K562 (cell line): Measurements from ENCODE around the gene XCL2. TPM values are rescaled to one million over a fixed set of nuclear protein-coding genes. Genes with fewer than 3 reads are reported as not detected.

Experiments
- ATAC-seq: fragments of 200-7000 bp; cut with Tn5 transposase; 3 replicates; pipeline ENCODE4 v1.9.1; 2020; ENCODE audit warnings: moderate library complexity
- BruUV-seq: library from RNA; stranded (reverse); fragments of 400-500 nt; replicated peaks from 2 replicates; lab custom pipeline; 2021; lab: Mats Ljungman, UMichigan
- CTCF ChIA-PET: fragments of 300-600 bp; formaldehyde crosslinking; extraction: SDS; loops from one replicate; lab custom pipeline; 2021; ENCODE audit warnings: low intra/inter-chr PET ratio; lab: Yijun Ruan, JAX
- POLR2A ChIA-PET: fragments of 300-600, 350-650 bp; sonication (Branson Sonifier 250); formaldehyde crosslinking; extraction: SDS; loops from one replicate; lab custom pipeline; 2021; ENCODE audit warnings: antibody characterized with exemption, inconsistent platforms; lab: Yijun Ruan, JAX
- DNase-seq, 4 experiments: peaks; one replicate each; pipeline versions ENCODE4 v3.0.0 to v3.0.0-alpha.2; 2011 to 2018; ENCODE audit warnings: low spot score in 3 of 4, mixed read lengths in 3 of 4; ENCODE audit errors: extremely low read depth in 1 of 4
- FAIRE-seq: peaks from 2 replicates; lab custom pipeline; 2011; peaks lifted over from hg19 to GRCh38; lab: Jason Lieb, UNC
- H2AFZ ChIP-seq: 2 replicates; pipeline ENCODE4 v1.6.0; 2011; ENCODE audit warnings: low read depth, low read length, control low read depth, inconsistent platforms
- H3K27ac ChIP-seq: fragments of 200-600 bp; 3 replicates; pipeline ENCODE4 v1.8.0; 2011; ENCODE audit warnings: low read depth, mild to moderate bottlenecking, control low read depth, inconsistent platforms, low read length, moderate library complexity, mixed read lengths; ENCODE audit errors: extremely low read depth
- H3K27me3 ChIP-seq, 2 experiments: fragments of 300-600 bp in 1 of 2; 2 replicates in 1 of 2; 3 replicates in 1 of 2; pipeline versions ENCODE4 v1.6.0 to v1.8.0; 2011; ENCODE audit warnings: inconsistent platforms in 2 of 2, low read length in 2 of 2, mild to moderate bottlenecking in 1 of 2, mixed read lengths in 1 of 2, moderate library complexity in 1 of 2; ENCODE audit not compliant: control insufficient read depth in 2 of 2, insufficient read depth in 2 of 2
- H3K36me3 ChIP-seq: fragments of 300-600 bp; 3 replicates; pipeline ENCODE4 v1.8.0; 2011; ENCODE audit warnings: mild to moderate bottlenecking, low read length, inconsistent platforms; ENCODE audit not compliant: control insufficient read depth, insufficient read depth
- H3K4me1 ChIP-seq, 2 experiments: fragments of 200-600 bp in 1 of 2; replicated peaks in 1 of 2; 2 replicates in 1 of 2; 3 replicates in 1 of 2; pipeline versions ENCODE4 v1.5.1 to v1.8.0; 2011; ENCODE audit warnings: inconsistent platforms in 2 of 2, low read length in 2 of 2, mild to moderate bottlenecking in 1 of 2, mixed read lengths in 1 of 2, moderate library complexity in 1 of 2; ENCODE audit not compliant: control insufficient read depth in 2 of 2, insufficient read depth in 2 of 2
- H3K4me2 ChIP-seq: 2 replicates; pipeline ENCODE4 v1.6.1; 2011; ENCODE audit warnings: low read length, control low read depth, inconsistent platforms, mixed read lengths; ENCODE audit not compliant: insufficient read depth
- H3K4me3 ChIP-seq: fragments of 200-600 bp; sonication (generic), shearing (Covaris generic); 2 replicates; pipeline ENCODE4 v1.5.1; 2016; ENCODE audit warnings: control low read depth, inconsistent platforms
- H3K79me2 ChIP-seq: fragments of 200-600 bp; 3 replicates; pipeline ENCODE4 v1.8.0; 2011; ENCODE audit warnings: low read length, inconsistent platforms; ENCODE audit not compliant: control insufficient read depth, insufficient read depth
- H3K9ac ChIP-seq, 2 experiments: 2 replicates each; pipeline versions ENCODE4 v1.6.0 to v1.6.1; 2011; ENCODE audit warnings: low read depth in 2 of 2, low read length in 2 of 2, control low read depth in 1 of 2, inconsistent platforms in 1 of 2, mild to moderate bottlenecking in 1 of 2, mixed read lengths in 1 of 2; ENCODE audit not compliant: insufficient read depth in 1 of 2
- H3K9me1 ChIP-seq: one replicate; pipeline ENCODE4 v1.6.0; 2011; ENCODE audit warnings: inconsistent platforms, mild to moderate bottlenecking, low read length, moderate library complexity; ENCODE audit not compliant: control insufficient read depth, insufficient read depth
- H3K9me3 ChIP-seq: replicated peaks from 2 replicates; pipeline ENCODE4 v1.5.1; 2011; ENCODE audit warnings: low read depth, low read length, inconsistent platforms; ENCODE audit not compliant: control insufficient read depth, insufficient read depth
- H4K20me1 ChIP-seq: replicated peaks from 2 replicates; pipeline ENCODE4 v1.6.1; 2011; ENCODE audit warnings: low read length, inconsistent platforms, mixed read lengths; ENCODE audit not compliant: control insufficient read depth, insufficient read depth
- CXXC5 ChIP-seq: fragments of 250-450 bp; sonication (Bioruptor Pico); IDR thresholded peaks from 2 replicates; pipeline ENCODE4 v1.8.0; 2022; ENCODE audit warnings: inconsistent platforms, mild to moderate bottlenecking, moderate library complexity
- MLLT1 ChIP-seq, 2 experiments: fragments of 450-650 bp; IDR thresholded peaks; 2 replicates each; pipeline ENCODE4 v1.6.1; 2016
- NFYB ChIP-seq: IDR thresholded peaks from 2 replicates; pipeline ENCODE4 v1.6.1; 2011; ENCODE audit warnings: mild to moderate bottlenecking, moderate library complexity; ENCODE audit not compliant: insufficient read length; ENCODE audit errors: extremely low read depth
- SNAPC5 ChIP-seq: fragments of 250-450 bp; sonication (Bioruptor Pico); IDR thresholded peaks from 2 replicates; pipeline ENCODE4 v1.8.0; 2021; ENCODE audit warnings: moderate library complexity, mild to moderate bottlenecking, inconsistent platforms
- WGBS: fragments of 100-300 bp; shearing (Covaris generic); methylation state at CpG from one replicate; pipeline ENCODE4 v1.1.6; 2016; ENCODE audit warnings: low coverage, mixed read lengths; ENCODE audit not compliant: insufficient coverage; ENCODE audit errors: missing lambda C conversion rate; 5-methylcytosine and 5-hydroxymethylcytosine counted together
- in situ Hi-C: fragments of 300-500 bp; cut with MboI; formaldehyde crosslinking; loops from 4 replicates; pipeline ENCODE4 v1.15.0; 2018; ENCODE audit warnings: inconsistent platforms, mixed read lengths
- intact Hi-C: fragments of 100-400 bp; cut with micrococcal nuclease; formaldehyde crosslinking; loops from 2 replicates; pipeline ENCODE4 v1.14.2; 2022
- polyA plus RNA-seq, 8 experiments: library from polyadenylated mRNA; depleted of rRNA in 4 of 8; stranded (reverse) in 5 of 8; unstranded in 3 of 8; fragments of >200 nt; fragmentation: Nextera tagmentation in 2 of 8; fragmentation: Illumina TruSeq in 1 of 8; extraction: Ambion mirVana in 2 of 8; extraction: Trizol in 1 of 8; gene quantifications; 2 replicates each; pipeline versions ENCODE4 v1.2.1 to v1.2.3, GENCODE V29; 2011 to 2014; ENCODE audit warnings: inconsistent platforms in 1 of 8, missing spikeins in 1 of 8
- total RNA-seq, 7 experiments: library from RNA; depleted of rRNA in 6 of 7; stranded (reverse); fragments of >200 nt in 6 of 7; fragmentation: Illumina TruSeq in 2 of 7; extraction: Trizol in 2 of 7; gene quantifications; 2 replicates each; pipeline versions ENCODE4 v1.2.1 to v1.2.3, GENCODE V29; 2011 to 2021; ENCODE audit warnings: low replicate concordance in 1 of 7

XCL2 gene
- total and polyA plus RNA-seq, 9 of the 15 experiments (the other 6 are each of a cell fraction or from before 2014, with no cell fraction given) = not detected

- Histone ChIP-seq H3K4me3 (no peak overlapping the region), H3K4me2 (no peak overlapping the region), H3K27me3 (peaks cover 0 to 22% of the 10 kb centered on the region in 2 experiments; a peak in 3 of 5 replicates), H2AFZ (no peak overlapping the region), H3K9me1 (no peaks in the 10 kb centered on the region), H3K4me1 (no peaks in the 10 kb centered on the region), H3K9ac (no peak overlapping the region), H3K27ac (no peak overlapping the region), H4K20me1 (no peaks in the 10 kb centered on the region), H3K79me2 (no peaks in the 10 kb centered on the region), H3K36me3 (no peaks in the 10 kb centered on the region), H3K9me3 (no peaks in the 10 kb centered on the region)
- ATAC-seq (no peak), FAIRE-seq (no peak), DNase-seq (no peak)
- TF ChIP-seq SNAPC5 (CRISPR knock-in tag) (no peak), MLLT1 (IDR thresholded peaks at IDR 0.05) (no peak), CXXC5 (CRISPR knock-in tag) (no peak), NFYB (no peak)
- intact Hi-C loops = no loop called here
- 0% methylated on average over 1 of the region's 1 CpG for WGBS
- in situ Hi-C loops = no loop called here
- CTCF ChIA-PET = no interaction called here
- POLR2A ChIA-PET = no interaction called here
- no TSS peak for BruUV-seq
Observed at GRCh38 chr1:168509210-168509609, 34.6 kb downstream of the XCL2 start.
